Mesangial cell (primary cell): ENCODE measurements around the gene PPIF. TPM values are rescaled to one million over a fixed set of nuclear protein-coding genes. Genes with fewer than 3 reads are reported as not detected.

ENCODE experiments used
- total RNA-seq: library from RNA; depleted of rRNA; stranded (reverse); fragments of >200 nt; gene quantifications from 2 replicates; pipeline ENCODE4 v1.2.3, GENCODE V29; 2015

PPIF gene
- 33.6 and 67.0 TPM in 2 replicates for total RNA-seq

DNA sequence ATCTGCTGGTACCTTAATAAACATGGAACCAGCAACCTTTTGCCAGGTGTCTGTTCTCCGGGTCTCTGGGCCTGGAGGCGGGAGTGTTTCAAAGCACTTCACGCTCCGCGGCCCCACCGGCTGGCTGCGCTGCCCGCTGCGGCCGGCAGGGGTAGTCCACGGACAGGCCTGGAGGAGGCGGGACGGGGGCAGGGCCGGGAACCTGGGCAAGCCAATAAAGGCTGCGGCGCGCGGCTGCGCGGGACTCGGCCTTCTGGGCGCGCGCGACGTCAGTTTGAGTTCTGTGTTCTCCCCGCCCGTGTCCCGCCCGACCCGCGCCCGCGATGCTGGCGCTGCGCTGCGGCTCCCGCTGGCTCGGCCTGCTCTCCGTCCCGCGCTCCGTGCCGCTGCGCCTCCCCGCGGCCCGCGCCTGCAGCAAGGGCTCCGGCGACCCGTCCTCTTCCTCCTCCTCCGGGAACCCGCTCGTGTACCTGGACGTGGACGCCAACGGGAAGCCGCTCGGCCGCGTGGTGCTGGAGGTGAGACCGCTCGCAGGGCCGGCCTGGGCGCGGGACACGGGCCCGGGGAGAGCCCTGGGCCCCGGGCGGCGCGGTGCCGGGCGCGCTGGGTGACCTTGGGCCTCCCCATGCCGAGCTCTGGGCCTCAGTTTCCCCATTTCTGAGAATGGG lies at the start of gene PPIF:
Gene PPIF, plus strand, starts transcription at position 244 of the 668 bp plus-strand sequence. Its CDS starts 80 bp downstream, at position 324.

Other genes with a start within 250 kb of the PPIF start
- gene ZCCHC24, start 98.2 kb downstream of the PPIF start, total RNA-seq = 10.3 and 19.3 TPM in 2 replicates
- gene EIF5AL1, start 165.1 kb downstream of the PPIF start, total RNA-seq = under 0.01 and 0.49 TPM in 2 replicates
- not detected in 2 replicates for gene SFTPA2, start 212.9 kb downstream of the PPIF start, total RNA-seq